Panc1 (cell line): ENCODE measurements around the gene GPX3. TPM values are rescaled to one million over a fixed set of nuclear protein-coding genes. Genes with fewer than 3 reads are reported as not detected.

Experiments used
- ATAC-seq: fragments of 200-7000 bp; cut with Tn5 transposase; 2 replicates; pipeline ENCODE4 v1.9.1; 2020; ENCODE audit warnings: mild to moderate bottlenecking, moderate library complexity
- BruUV-seq: library from RNA; stranded (reverse); fragments of 400-500 nt; replicated peaks from 2 replicates; lab custom pipeline; 2021; lab: Mats Ljungman, UMichigan
- CTCF ChIA-PET: fragments of 300-600 bp; sonication (Branson Sonifier 250); formaldehyde crosslinking; loops from one replicate; lab custom pipeline; 2022; ENCODE audit warnings: antibody characterized with exemption; lab: Charles Lee
- POLR2A ChIA-PET: fragments of 300-600 bp; sonication (Branson Sonifier 250); formaldehyde crosslinking; loops from one replicate; lab custom pipeline; 2022; ENCODE audit warnings: antibody characterized with exemption; lab: Charles Lee
- DNase-seq: peaks from one replicate; pipeline ENCODE4 v3.0.0-alpha.2; 2010; ENCODE audit warnings: low read depth, low spot score
- H3K27ac ChIP-seq: 2 replicates; pipeline ENCODE4 v1.5.1; 2011; ENCODE audit warnings: mild to moderate bottlenecking, low read length, inconsistent platforms
- H3K27me3 ChIP-seq: fragments of 200-500 bp; sonication (Bioruptor generic); 2 replicates; pipeline ENCODE4 v1.6.0; 2014; ENCODE audit warnings: low read length, inconsistent platforms; ENCODE audit not compliant: control insufficient read depth, insufficient read depth
- H3K36me3 ChIP-seq: fragments of 200-500 bp; sonication (Bioruptor generic); 2 replicates; pipeline ENCODE4 v1.5.1; 2014; ENCODE audit warnings: inconsistent platforms, mild to moderate bottlenecking, low read length, moderate library complexity; ENCODE audit not compliant: control insufficient read depth, insufficient read depth
- H3K4me1 ChIP-seq: 2 replicates; pipeline ENCODE4 v1.5.1; 2011; ENCODE audit warnings: inconsistent platforms, mild to moderate bottlenecking, low read length, moderate library complexity; ENCODE audit not compliant: control insufficient read depth, insufficient read depth
- H3K4me3 ChIP-seq, 2 experiments: 2 replicates each; pipeline ENCODE4 v1.5.1; 2011 to 2012; ENCODE audit warnings: low read depth in 2 of 2, low read length in 2 of 2, mild to moderate bottlenecking in 2 of 2, inconsistent platforms in 1 of 2, moderate library complexity in 1 of 2
- H3K9me3 ChIP-seq: fragments of 200-500 bp; sonication (Bioruptor generic); 2 replicates; pipeline ENCODE4 v1.5.1; 2014; ENCODE audit warnings: low read depth, mild to moderate bottlenecking, inconsistent platforms, low read length, moderate library complexity; ENCODE audit not compliant: control insufficient read depth, insufficient read depth
- CTCF ChIP-seq: fragments of 450-650 bp; IDR thresholded peaks from 2 replicates; pipeline ENCODE4 v1.5.1; 2017; ENCODE audit warnings: mild to moderate bottlenecking
- POLR2AphosphoS5 ChIP-seq: IDR thresholded peaks from 2 replicates; pipeline ENCODE4 v1.6.1; 2012; ENCODE audit warnings: mild to moderate bottlenecking, low read depth, low read length, moderate library complexity
- REST ChIP-seq, 2 experiments: IDR thresholded peaks; 2 replicates each; pipeline ENCODE4 v1.6.1; 2011 to 2012; ENCODE audit warnings: low read depth in 2 of 2, control low read depth in 1 of 2, low read length in 1 of 2, mild to moderate bottlenecking in 1 of 2, moderate library complexity in 1 of 2; ENCODE audit not compliant: insufficient read depth in 1 of 2
- SIN3A ChIP-seq: IDR thresholded peaks from 2 replicates; pipeline ENCODE4 v1.6.1; 2012; ENCODE audit warnings: low read depth, mild to moderate bottlenecking, low read length, moderate library complexity, borderline replicate concordance; ENCODE audit not compliant: insufficient read depth
- TCF7L2 ChIP-seq: IDR thresholded peaks from 2 replicates; pipeline ENCODE4 v1.6.1; 2011; ENCODE audit warnings: mild to moderate bottlenecking, low read depth, low read length, inconsistent platforms
- in situ Hi-C: cut with HindIII; loops from 2 replicates; pipeline ENCODE4 v1.10.0; 2016; ENCODE audit warnings: low sequenced_read_pairs, low pct_unique_long_range_greater_than_20kb
- intact Hi-C: fragments of 100-400 bp; cut with micrococcal nuclease; formaldehyde crosslinking; loops from one replicate; pipeline ENCODE4 v1.10.0; 2022; ENCODE audit not compliant: unreplicated experiment
- total RNA-seq: library from RNA; stranded (reverse); gene quantifications from one replicate; pipeline ENCODE4 v1.2.1, GENCODE V29; 2021; ENCODE audit not compliant: unreplicated experiment

The GPX3 gene
- total RNA-seq, 1 experiment from 2014 or later: 8.5 TPM

GRCh38 chr5:151014680-151015343 lies 5.6 kb upstream of the GPX3 start:
- CTCF ChIA-PET: interaction anchor here (0.6 to 0.8 kb wide), 2 partner anchors 18 to 76 kb away, joined by 3 to 5 read pairs; no protein-coding TSS in a partner anchor

GRCh38 chr5:151015974-151016587 lies 4.3 kb upstream of the GPX3 start:
- BruUV-seq: no TSS peak
- TF ChIP-seq REST (IDR thresholded peaks at IDR 0.05; ENCODE audit: insufficient read depth in 1 of 2, low read depth in 2 of 2, low read length in 1 of 2) (no peak), TCF7L2 (no peak), POLR2AphosphoS5 (no peak), CTCF (no peak)

More at GRCh38 chr5:151014680-151015343, 5.6 kb upstream of the GPX3 start:
- H3K4me3 ChIP-seq: no peak overlapping the region
- DNase-seq (no peak), ATAC-seq (no peak)
- POLR2A ChIA-PET: no interaction called here
- no TSS peak for BruUV-seq
- TF ChIP-seq TCF7L2 (no peak), POLR2AphosphoS5 (no peak), REST (IDR thresholded peaks at IDR 0.05; ENCODE audit: insufficient read depth in 1 of 2, low read depth in 2 of 2, low read length in 1 of 2) (no peak), SIN3A (no peak), CTCF (no peak)
- no peaks in the 10 kb centered on the region for H3K9me3 ChIP-seq
- no peak overlapping the region for H3K27ac ChIP-seq
- H3K27me3 ChIP-seq: no peaks in the 10 kb centered on the region
- no peaks in the 10 kb centered on the region for H3K4me1 ChIP-seq
- no peaks in the 10 kb centered on the region for H3K36me3 ChIP-seq
- intact Hi-C loops (no loop called here), in situ Hi-C loops (no loop called here)

More at GRCh38 chr5:151015974-151016587, 4.3 kb upstream of the GPX3 start:
- H3K4me3 ChIP-seq: no peak overlapping the region
- no peaks in the 10 kb centered on the region for H3K4me1 ChIP-seq
- ATAC-seq (no peak), DNase-seq (no peak)
- in situ Hi-C loops: no loop called here
- H3K36me3 ChIP-seq: no peaks in the 10 kb centered on the region
- H3K27ac ChIP-seq: no peak overlapping the region
- no peaks in the 10 kb centered on the region for H3K27me3 ChIP-seq
- CTCF ChIA-PET: no interaction called here
- no peaks in the 10 kb centered on the region for H3K9me3 ChIP-seq
- intact Hi-C loops: no loop called here
- POLR2A ChIA-PET: no interaction called here
